HAP-1 (cell line): Measurements from ENCODE around the gene PHYHIPL.
"Not testable (repeated sequence)": the region's sequence is repeated elsewhere in the genome, so short reads cannot be mapped to it uniquely, and the experiment has no call there.

Source experiments
- DNase-seq, 2 experiments: peaks; one replicate each; pipeline ENCODE4 v3.0.0-alpha.2; 2016 to 2020; ENCODE audit warnings: low spot score in 2 of 2
- H3K27me3 ChIP-seq: fragments of 250-450 bp; sonication (Bioruptor Pico); 2 replicates; pipeline ENCODE4 v1.5.1; 2020; ENCODE audit warnings: low read depth, mild to moderate bottlenecking, moderate library complexity
- H3K36me3 ChIP-seq: fragments of 250-450 bp; sonication (Bioruptor Pico); replicated peaks from 2 replicates; pipeline ENCODE4 v1.5.1; 2020; ENCODE audit warnings: mild to moderate bottlenecking
- H3K4me1 ChIP-seq: fragments of 250-450 bp; sonication (Bioruptor Pico); 2 replicates; pipeline ENCODE4 v1.5.1; 2020; ENCODE audit warnings: mild to moderate bottlenecking
- H3K4me3 ChIP-seq: fragments of 250-450 bp; sonication (Bioruptor Pico); 2 replicates; pipeline ENCODE4 v1.5.1; 2020; ENCODE audit warnings: mild to moderate bottlenecking, moderate library complexity
- H3K9me3 ChIP-seq: fragments of 250-450 bp; sonication (Bioruptor Pico); 2 replicates; pipeline ENCODE4 v1.5.1; 2020; ENCODE audit warnings: mild to moderate bottlenecking, moderate library complexity
- in situ Hi-C: fragments of 300-500 bp; cut with MboI; formaldehyde crosslinking; loops from 3 replicates; pipeline ENCODE4 v1.14.3; 2020; ENCODE audit warnings: low sequenced_read_pairs, inconsistent platforms, mixed read lengths

Gene PHYHIPL

GRCh38 chr10:59223597-59223996, 47.2 kb downstream of the PHYHIPL start:
- DNase-seq, H3K27me3 ChIP-seq, H3K9me3 ChIP-seq, H3K4me3 ChIP-seq, H3K4me1 ChIP-seq, H3K36me3 ChIP-seq: not testable (repeated sequence)
- in situ Hi-C loops, result loop anchor here (25.0 kb wide), 2 partner anchors 261 to 436 kb away; no protein-coding TSS in a partner anchor

DNA sequence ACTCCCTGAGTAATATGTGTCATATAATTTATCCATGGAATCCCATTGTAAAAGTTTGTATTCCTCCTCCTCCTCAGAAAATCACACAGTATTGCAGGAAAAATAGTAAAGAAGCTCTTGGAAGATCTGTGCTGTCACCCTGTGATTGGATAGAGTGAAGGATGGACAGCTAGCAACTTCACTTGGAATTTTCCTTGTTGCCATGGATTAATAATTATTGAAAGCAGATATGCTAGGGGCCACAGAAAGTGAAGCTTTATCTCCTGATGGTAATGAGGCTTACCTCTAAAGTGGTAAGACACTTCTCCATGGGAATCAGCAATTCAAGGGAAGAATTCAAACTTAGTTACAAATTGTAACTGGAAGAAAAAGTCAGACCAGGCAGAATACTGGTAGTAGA, 48.8 kb downstream of the PHYHIPL start:
- in situ Hi-C loops, result loop anchor here (25.0 kb wide), 1 partner anchor 587 kb away; no protein-coding TSS in a partner anchor
- no peaks in the 10 kb centered on the region for H3K36me3 ChIP-seq
- no peaks in the 10 kb centered on the region for H3K27me3 ChIP-seq
- H3K4me1 ChIP-seq, result no peaks in the 10 kb centered on the region
- no peak overlapping the region for H3K4me3 ChIP-seq
- DNase-seq, result no peak
- no peaks in the 10 kb centered on the region for H3K9me3 ChIP-seq

DNA sequence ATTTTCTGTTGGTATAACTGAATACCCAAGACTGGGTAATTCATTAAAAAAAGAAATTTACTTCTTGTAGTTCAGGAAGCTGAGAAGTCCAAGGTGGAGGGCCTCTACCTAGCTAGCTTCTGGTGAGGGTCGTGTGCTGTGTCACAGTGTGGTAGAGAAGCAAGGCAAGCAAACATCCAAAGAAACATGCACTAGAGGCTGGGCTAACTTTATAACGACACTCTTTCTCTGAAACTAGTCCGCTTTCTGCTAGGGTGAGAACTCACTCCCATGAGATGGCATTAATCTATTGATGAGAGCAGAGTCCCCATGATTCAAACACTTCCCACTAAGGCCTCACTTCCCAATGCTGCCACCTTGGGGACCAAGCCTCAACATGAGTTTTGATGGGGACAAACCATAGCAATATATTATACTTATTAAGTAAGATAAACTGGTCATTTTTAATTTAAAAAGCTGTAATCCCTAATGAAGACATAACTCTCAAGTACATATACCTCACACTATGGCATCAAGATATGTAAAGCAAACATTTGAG, 50.8 kb downstream of the PHYHIPL start:
- Histone ChIP-seq H3K27me3 (no peaks in the 10 kb centered on the region), H3K4me3 (no peak overlapping the region), H3K4me1 (no peaks in the 10 kb centered on the region), H3K36me3 (no peaks in the 10 kb centered on the region), H3K9me3 (no peaks in the 10 kb centered on the region)
- in situ Hi-C loops, result loop anchor here (25.0 kb wide), 1 partner anchor 585 kb away; no protein-coding TSS in a partner anchor
- DNase-seq, result no peak

DNA sequence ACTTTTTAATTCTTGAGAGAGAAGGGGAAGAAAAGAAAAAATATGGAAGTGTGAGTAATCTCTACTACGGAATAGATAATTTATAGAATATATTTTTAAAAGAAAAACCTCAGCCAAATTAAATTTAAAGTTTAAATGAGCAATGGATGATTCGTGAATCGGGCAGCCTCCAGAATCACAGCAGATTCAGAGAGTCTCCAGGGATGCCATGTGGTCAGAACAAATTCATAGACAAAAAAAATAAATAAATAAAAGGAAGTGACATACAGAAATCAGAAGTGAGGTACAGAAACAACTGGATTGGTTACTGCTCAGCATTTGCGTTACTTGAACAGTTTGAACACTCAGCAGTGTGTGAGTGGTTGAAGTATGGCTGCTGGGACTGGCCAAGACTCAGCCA, 53.0 kb downstream of the PHYHIPL start:
- in situ Hi-C loops, result loop anchor here (25.0 kb wide), 1 partner anchor 583 kb away; no protein-coding TSS in a partner anchor
- no peak for DNase-seq
- Histone ChIP-seq H3K4me1 (no peaks in the 10 kb centered on the region), H3K9me3 (no peaks in the 10 kb centered on the region), H3K4me3 (no peak overlapping the region), H3K36me3 (no peaks in the 10 kb centered on the region), H3K27me3 (no peaks in the 10 kb centered on the region)

DNA sequence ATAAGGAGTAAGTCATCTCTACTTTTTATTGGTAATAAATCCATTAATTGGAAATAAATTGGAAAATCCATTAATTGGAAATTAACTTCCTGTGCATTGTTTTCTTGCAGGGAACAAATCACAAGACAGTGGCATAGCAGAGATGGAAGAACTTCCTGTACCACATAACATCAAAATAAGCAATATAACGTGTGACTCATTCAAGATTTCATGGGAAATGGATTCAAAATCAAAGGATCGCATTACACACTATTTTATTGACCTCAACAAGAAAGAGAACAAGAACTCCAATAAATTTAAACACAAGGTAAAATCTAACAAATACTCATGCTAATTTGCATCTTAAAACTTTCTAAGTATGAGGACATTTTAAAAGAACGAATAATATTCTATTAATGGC, 57.8 kb downstream of the PHYHIPL start:
- Histone ChIP-seq H3K4me1 (no peaks in the 10 kb centered on the region), H3K27me3 (no peaks in the 10 kb centered on the region), H3K4me3 (no peak overlapping the region), H3K9me3 (no peaks in the 10 kb centered on the region), H3K36me3 (no peaks in the 10 kb centered on the region)
- no peak for DNase-seq
- in situ Hi-C loops, result loop anchor here (25.0 kb wide), 1 partner anchor 578 kb away; no protein-coding TSS in a partner anchor

DNA sequence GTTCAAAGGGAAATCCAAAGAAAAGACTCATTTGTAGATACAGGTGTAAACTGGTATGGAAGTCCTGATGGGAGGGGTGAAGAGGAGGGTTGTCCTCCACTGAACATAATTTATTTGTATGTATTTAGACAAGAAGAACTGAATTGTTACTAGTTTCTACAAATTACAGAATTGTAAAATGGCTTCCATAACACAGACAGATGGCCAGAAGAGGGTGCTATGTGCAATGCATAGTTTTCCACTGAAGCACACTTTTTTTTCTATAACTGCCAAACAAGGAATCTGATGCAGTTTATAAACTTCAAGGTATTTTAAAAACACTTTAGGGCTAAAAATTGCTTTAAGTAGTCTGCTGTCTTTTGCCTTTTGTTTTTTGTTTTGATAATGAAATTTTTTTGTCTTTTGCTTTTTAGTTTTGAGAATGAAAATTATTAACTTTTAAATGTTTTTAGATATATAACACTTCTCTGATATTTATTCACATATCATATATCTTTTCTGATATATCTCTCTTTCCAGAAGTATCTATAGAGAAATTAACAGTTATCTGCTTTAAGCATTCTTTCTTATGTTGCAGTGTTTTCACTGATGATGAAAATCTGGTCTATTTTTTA, 58.5 kb downstream of the PHYHIPL start:
- no peaks in the 10 kb centered on the region for H3K9me3 ChIP-seq
- H3K4me1 ChIP-seq, result no peaks in the 10 kb centered on the region
- H3K27me3 ChIP-seq, result no peaks in the 10 kb centered on the region
- H3K4me3 ChIP-seq, result no peak overlapping the region
- peak; percentile 57 for DNase-seq
- no peaks in the 10 kb centered on the region for H3K36me3 ChIP-seq
- in situ Hi-C loops, result loop anchor here (25.0 kb wide), 1 partner anchor 577 kb away; no protein-coding TSS in a partner anchor

DNA sequence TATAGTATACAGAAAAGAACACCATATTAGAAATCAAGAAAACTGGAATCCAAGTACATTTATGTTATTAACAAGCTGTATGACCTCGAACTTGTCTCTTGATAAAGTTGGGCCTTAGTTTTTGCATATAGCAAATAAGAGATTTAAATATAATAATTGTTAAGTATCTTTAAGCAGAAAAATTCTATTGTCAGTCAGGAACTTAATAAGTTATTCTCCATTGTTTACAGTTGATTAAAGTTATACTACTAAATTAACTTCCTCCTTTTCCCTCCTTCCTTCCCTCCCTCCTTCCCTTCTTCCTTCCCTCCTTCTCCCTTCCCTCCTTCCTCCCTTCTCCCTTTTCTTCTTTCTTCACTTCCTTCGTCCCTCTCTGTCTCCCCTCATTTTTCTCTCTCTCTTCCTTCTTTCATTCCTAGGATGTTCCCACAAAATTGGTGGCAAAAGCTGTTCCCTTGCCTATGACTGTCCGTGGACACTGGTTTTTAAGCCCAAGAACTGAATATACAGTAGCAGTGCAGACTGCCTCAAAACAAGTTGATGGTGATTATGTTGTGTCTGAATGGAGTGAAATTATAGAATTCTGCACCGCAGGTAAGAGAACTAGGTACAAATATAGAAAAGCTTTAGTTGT, 59.7 kb downstream of the PHYHIPL start:
- Histone ChIP-seq H3K36me3 (no peaks in the 10 kb centered on the region), H3K9me3 (no peaks in the 10 kb centered on the region), H3K4me3 (no peak overlapping the region), H3K27me3 (no peaks in the 10 kb centered on the region), H3K4me1 (no peaks in the 10 kb centered on the region; the same call in 1 of the 2 replicates)
- DNase-seq, result no peak
- in situ Hi-C loops, result loop anchor here (25.0 kb wide), 1 partner anchor 576 kb away; no protein-coding TSS in a partner anchor

GRCh38 chr10:59237775-59238174, 61.3 kb downstream of the PHYHIPL start:
- H3K9me3 ChIP-seq, result no peaks in the 10 kb centered on the region
- H3K27me3 ChIP-seq, result no peaks in the 10 kb centered on the region
- in situ Hi-C loops, result loop anchor here (25.0 kb wide), 1 partner anchor 575 kb away; no protein-coding TSS in a partner anchor
- no peaks in the 10 kb centered on the region for H3K36me3 ChIP-seq
- no peak overlapping the region for H3K4me3 ChIP-seq
- no peak for DNase-seq
- H3K4me1 ChIP-seq, result no peaks in the 10 kb centered on the region; the same call in 1 of the 2 replicates

GRCh38 chr10:59239108-59239507, 62.7 kb downstream of the PHYHIPL start:
- not testable (repeated sequence) for H3K36me3 ChIP-seq, H3K27me3 ChIP-seq, DNase-seq, H3K4me1 ChIP-seq, H3K9me3 ChIP-seq, H3K4me3 ChIP-seq
- in situ Hi-C loops, result loop anchor here (25.0 kb wide), 1 partner anchor 573 kb away; no protein-coding TSS in a partner anchor

- H3K36me3 ChIP-seq, result no peaks in the 10 kb centered on the region
- H3K4me1 ChIP-seq, result no peaks in the 10 kb centered on the region; the same call in 1 of the 2 replicates
- H3K9me3 ChIP-seq, result no peaks in the 10 kb centered on the region
- no peaks in the 10 kb centered on the region for H3K27me3 ChIP-seq
- DNase-seq, result peak; percentile 20 to 48
- H3K4me3 ChIP-seq, result no peak overlapping the region
- in situ Hi-C loops, result loop anchor here (5.0 to 25.0 kb wide), 2 partner anchors 382 to 572 kb away; no protein-coding TSS in a partner anchor
Measured at GRCh38 chr10:59240582-59241183, 64.2 kb downstream of the PHYHIPL start.

DNA sequence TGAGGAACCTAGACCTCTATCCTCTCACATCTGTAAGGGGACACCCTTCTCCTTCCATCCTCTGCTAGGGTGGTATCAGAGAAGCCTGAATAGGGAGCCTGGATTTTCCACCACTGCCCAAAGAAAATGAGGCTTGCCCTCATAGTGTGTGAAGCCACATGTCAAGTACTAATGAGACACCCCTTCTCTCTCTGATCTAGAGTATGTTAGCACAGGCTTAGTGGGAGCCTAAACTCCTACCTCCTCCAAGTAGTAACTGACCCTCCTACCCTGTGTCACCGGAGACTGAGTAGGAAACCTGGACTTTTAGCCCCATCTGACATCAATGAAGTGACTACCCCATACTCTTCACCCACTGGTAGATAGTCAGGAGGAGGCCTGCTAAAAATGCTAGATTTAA, 65.6 kb downstream of the PHYHIPL start:
- Histone ChIP-seq H3K27me3 (no peaks in the 10 kb centered on the region), H3K4me1 (no peaks in the 10 kb centered on the region; the same call in 1 of the 2 replicates), H3K9me3 (no peaks in the 10 kb centered on the region), H3K4me3 (no peak overlapping the region), H3K36me3 (no peaks in the 10 kb centered on the region)
- DNase-seq, result no peak
- in situ Hi-C loops, result loop anchor here (5.0 to 25.0 kb wide), 2 partner anchors 380 to 570 kb away; no protein-coding TSS in a partner anchor

DNA sequence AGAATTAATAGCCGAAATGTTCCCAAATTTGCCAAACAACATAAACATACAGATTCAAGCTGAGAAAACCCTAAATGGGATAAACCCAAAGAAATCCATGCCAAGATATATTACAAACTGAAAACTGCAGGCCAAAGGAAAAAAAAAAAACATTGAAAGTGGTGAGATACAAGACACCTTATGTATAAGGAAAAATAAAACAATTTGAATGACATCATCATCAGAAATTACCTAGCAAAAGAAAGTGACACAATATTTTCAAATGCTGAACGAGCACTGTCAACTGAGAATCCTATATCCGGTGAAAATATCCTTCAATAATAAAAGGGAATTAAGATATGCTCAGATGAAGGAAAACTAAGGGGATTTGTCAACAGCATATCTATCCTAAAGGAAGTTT, 66.5 kb downstream of the PHYHIPL start:
- H3K4me3 ChIP-seq, result no peak overlapping the region
- no peaks in the 10 kb centered on the region for H3K9me3 ChIP-seq
- in situ Hi-C loops, result loop anchor here (5.0 to 25.0 kb wide), 2 partner anchors 379 to 569 kb away; no protein-coding TSS in a partner anchor
- no peak for DNase-seq
- peaks cover 4% of the 10 kb centered on the region; the same call in 1 of the 2 replicates for H3K4me1 ChIP-seq
- no peaks in the 10 kb centered on the region for H3K36me3 ChIP-seq
- H3K27me3 ChIP-seq, result no peaks in the 10 kb centered on the region

GRCh38 chr10:59243611-59244195, 67.3 kb downstream of the PHYHIPL start:
- Histone ChIP-seq H3K4me1 (peaks cover 5% of the 10 kb centered on the region; the same call in 1 of the 2 replicates), H3K27me3 (no peaks in the 10 kb centered on the region), H3K9me3 (no peaks in the 10 kb centered on the region), H3K4me3 (no peak overlapping the region), H3K36me3 (no peaks in the 10 kb centered on the region)
- in situ Hi-C loops, result loop anchor here (5.0 to 25.0 kb wide), 2 partner anchors 379 to 569 kb away; no protein-coding TSS in a partner anchor
- DNase-seq, result no peak
